Lower leg skin (tissue), 3 donors: Measurements from ENCODE around the gene HRH1.

ENCODE experiments used
- CTCF ChIP-seq, 3 donors: fragments of 450-650 bp; IDR thresholded peaks; one replicate each; pipeline ENCODE4 v1.5.1; 2016; ENCODE audit warnings: antibody characterized with exemption in 3 of 3, mild to moderate bottlenecking in 3 of 3, moderate library complexity in 2 of 3
- POLR2A ChIP-seq, 2 donors: fragments of 450-650 bp; IDR thresholded peaks; one replicate each; pipeline ENCODE4 v1.6.1; 2016 to 2017; ENCODE audit warnings: antibody characterized with exemption in 2 of 2, mild to moderate bottlenecking in 1 of 2, moderate library complexity in 1 of 2

GRCh38 chr3:11165476-11165875 is 11.2 kb downstream of the HRH1 start:
- TF ChIP-seq CTCF (IDR thresholded peaks at IDR 0.05) (no peak), POLR2A (IDR thresholded peaks at IDR 0.05) (no peak)
